Dedifferentiated amniotic fluid mesenchymal stem cell (primary cell): ENCODE data around the gene IL2RG.

Experiments
- DNase-seq: peaks from one replicate; pipeline ENCODE4 v3.0.0-alpha.2; 2016; ENCODE audit errors: extremely low spot score

Gene IL2RG

DNA sequence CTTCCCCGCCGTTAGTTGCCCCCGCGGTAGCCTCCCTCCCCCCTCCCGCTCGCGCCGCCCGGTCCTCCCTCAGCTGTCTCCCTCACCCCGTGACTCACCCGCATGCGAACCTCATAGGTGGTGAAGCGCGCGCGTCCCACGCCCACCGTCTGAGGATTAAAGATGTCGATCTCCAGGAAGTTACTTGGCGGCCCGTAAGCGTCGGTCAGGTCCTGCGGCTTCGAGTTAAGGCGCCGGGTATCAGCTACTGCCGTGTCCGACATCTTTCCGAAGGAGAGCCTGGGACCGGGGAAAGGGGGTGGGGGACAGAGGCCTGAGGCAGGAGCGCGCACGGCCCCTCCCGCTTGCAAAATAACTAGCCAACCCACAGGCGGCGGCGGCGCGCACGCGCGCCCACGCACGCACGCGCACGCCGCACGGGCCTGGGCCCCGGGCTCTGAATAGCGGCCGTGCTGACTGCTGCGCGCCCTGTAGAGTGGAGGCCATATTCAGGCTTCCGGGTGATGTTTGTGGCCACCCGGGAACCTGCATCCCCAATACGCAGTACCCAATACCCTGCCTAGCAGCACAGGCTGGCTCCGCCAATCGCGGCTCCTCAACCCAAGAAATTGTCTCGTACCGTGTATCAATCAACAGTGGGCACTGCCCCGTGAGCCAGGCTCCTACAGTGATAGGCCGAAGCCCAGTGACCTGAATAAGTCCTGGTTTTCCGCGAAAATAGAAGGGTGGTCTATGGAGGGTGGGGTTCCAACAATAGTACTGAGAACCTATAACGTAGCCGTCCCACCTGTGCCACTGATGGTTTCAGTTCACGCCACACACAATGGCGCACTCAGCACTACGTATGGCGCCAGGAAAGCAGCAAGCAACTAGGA is 43.1 kb downstream of the IL2RG start, which contains the start of gene SNX12:
TSS of gene SNX12 (minus strand) at position 291 of the 875 bp plus-strand sequence. CDS start at position 263, 28 bp downstream.
- peak; percentile 93 for DNase-seq

DNA sequence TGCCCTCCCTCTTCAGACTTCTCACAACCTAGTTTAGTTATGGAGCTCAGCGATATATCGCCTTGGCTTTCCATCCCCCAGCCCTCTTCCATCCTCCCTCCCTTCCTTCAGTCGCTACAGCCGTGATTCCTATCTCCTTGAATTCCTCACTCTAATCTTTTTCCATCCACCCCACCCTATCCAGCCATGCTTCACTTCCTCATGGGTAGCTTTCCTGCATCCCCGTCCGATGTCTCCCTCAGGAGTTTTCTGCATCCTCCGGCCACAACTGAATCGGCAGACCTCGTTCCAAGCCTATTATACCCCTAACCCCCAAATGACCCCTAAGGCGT is 43.7 kb downstream of the IL2RG start:
- no peak for DNase-seq

DNA sequence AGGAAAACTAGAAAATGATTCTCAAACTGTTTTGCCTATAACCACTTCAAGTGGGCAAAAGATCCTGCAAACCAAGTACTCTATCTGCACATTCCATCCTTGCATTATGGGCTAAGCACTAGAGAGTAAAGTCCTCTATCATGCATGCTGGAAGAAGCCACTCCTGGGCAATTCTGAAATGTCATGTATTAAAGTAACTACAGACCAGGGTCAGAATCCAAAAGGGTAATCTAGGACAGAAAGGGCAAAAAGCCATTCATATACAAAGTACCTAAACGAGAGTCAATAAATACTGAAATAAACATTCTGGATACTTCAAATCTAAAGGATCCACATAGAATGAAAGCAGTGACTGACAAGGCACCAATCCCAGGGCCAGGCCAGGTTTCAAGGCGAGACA is 44.3 kb downstream of the IL2RG start:
- DNase-seq: no peak

DNA sequence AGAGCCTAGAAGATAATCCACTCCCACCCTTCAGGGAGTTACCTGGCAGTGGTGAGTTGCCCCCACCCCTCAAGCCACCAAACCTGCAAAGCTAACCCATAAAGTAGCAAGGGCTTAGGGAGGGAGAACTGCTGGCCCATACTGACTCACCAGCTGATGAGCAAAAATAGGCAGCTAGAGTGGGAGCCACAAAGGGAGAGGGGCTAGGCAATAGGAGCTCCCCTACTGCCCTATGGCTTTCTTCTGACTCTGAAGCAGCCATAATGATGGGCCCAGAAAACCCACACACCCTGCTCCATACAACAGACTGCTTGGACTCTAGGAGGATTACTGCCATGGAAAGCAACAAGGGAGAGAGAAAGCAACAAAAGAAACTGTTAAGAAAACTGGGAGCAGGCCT is 51.2 kb downstream of the IL2RG start:
- no peak for DNase-seq

DNA sequence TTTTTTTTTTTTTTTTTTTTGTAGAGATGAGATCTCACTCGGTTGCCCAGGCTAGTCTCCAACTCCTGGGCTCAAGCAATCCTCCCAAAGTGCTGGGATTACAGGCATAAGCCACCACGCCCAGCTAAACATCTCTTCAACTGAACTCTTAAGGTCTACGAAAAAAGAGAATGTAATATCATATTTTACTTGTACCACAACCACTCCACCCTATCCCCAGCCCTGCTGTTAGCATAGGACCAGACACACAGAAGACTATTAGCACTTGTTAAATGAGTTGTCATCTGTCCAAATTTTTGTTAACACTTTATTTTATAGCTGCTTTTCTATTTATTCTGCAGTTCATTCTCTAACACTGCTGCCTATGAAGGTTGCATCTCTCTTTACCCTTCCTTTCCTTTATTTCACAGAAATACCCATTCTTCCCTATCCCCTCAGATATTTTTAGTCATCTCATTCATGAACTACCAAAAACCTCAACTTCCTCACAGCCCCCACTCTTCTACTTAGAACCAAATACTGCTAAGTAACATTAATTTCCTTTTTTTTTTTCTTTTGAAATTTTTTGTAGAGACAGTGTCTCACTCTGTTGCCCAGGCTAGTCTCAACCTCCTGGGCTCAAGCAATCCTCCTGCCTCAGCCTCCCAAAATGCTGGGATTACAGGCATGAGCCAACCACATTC is 53.4 kb downstream of the IL2RG start:
- DNase-seq: no peak
